ENCODE data around the gene NDUFA11. TPM values are rescaled to one million over a fixed set of nuclear protein-coding genes. Genes with fewer than 3 reads are reported as not detected.
"Not testable (repeated sequence)": the region's sequence is repeated elsewhere in the genome, so short reads cannot be mapped to it uniquely, and the experiment has no call there.

The NDUFA11 gene
- total and polyA plus RNA-seq, 7 donors = 242 to 450 (median 395) TPM

GRCh38 chr19:5851302-5851701 lies 52.3 kb downstream of the NDUFA11 start, which contains the start of gene FUT3:
Gene FUT3, minus strand, starts transcription at chr19:5851449.
- Histone ChIP-seq H3K27me3 (no peaks in the 10 kb centered on the region), H3K27ac (peak within 1 kb of the TSS in 3 of 4 donors; percentile 20 to 31 (median 21)), H3K36me3 (no peaks in the 10 kb centered on the region), H3K4me3 (no peak within 1 kb of the TSS), H3K9me3 (no peaks in the 10 kb centered on the region), H3K4me1 (peaks cover 0 to 17% (median 13%) of the 10 kb centered on the region in 4 donors)
- intact Hi-C loops (cut with DNase I) = no loop called here
- DNase-seq = no peak
- peak in 1 of 2 donors; percentile 64 for TF ChIP-seq POLR2A (IDR thresholded peaks at IDR 0.05)
- TF ChIP-seq POLR2AphosphoS5 (IDR thresholded peaks at IDR 0.05) = no peak
- 16 to 66% methylated on average over 10 of the region's 10 CpGs for WGBS, 2 donors

GRCh38 chr19:5850743-5851293 lies 52.8 kb downstream of the NDUFA11 start:
- no peaks in the 10 kb centered on the region for H3K36me3 ChIP-seq
- no peaks in the 10 kb centered on the region for H3K9me3 ChIP-seq
- H3K27ac ChIP-seq = peak overlapping the region in 3 of 4 donors; percentile 20 to 31 (median 21)
- 6 to 35% methylated on average over 5 of the region's 5 CpGs for WGBS, 2 donors
- intact Hi-C loops (cut with DNase I) = no loop called here
- H3K4me1 ChIP-seq = peaks cover 0 to 17% (median 13%) of the 10 kb centered on the region in 4 donors
- DNase-seq = peak; percentile 87
- no peaks in the 10 kb centered on the region for H3K27me3 ChIP-seq
- TF ChIP-seq EP300 (IDR thresholded peaks at IDR 0.05) (no peak), POLR2AphosphoS5 (IDR thresholded peaks at IDR 0.05) (peak; percentile 5 to 51 (median 28))
- no peak overlapping the region for H3K4me3 ChIP-seq

GRCh38 chr19:5850189-5850588 lies 53.4 kb downstream of the NDUFA11 start:
- Histone ChIP-seq H3K4me3 (no peak overlapping the region), H3K9me3 (no peaks in the 10 kb centered on the region), H3K27ac (peak overlapping the region in 1 of 4 donors; percentile 5), H3K36me3 (no peaks in the 10 kb centered on the region), H3K27me3 (no peaks in the 10 kb centered on the region), H3K4me1 (peaks cover 0 to 17% (median 13%) of the 10 kb centered on the region in 4 donors)
- TF ChIP-seq CTCF (IDR thresholded peaks at IDR 0.05) (no peak), POLR2AphosphoS5 (IDR thresholded peaks at IDR 0.05) (no peak), EP300 (IDR thresholded peaks at IDR 0.05) (no peak), POLR2A (IDR thresholded peaks at IDR 0.05) (no peak)
- WGBS, 2 donors = 19 to 70% methylated on average over 6 of the region's 6 CpGs
- intact Hi-C loops (cut with DNase I) = no loop called here
- no peak for DNase-seq

GRCh38 chr19:5848621-5849020 lies 55.0 kb downstream of the NDUFA11 start:
- H3K4me3 ChIP-seq; intact Hi-C loops (cut with DNase I); H3K36me3 ChIP-seq; DNase-seq; H3K27ac ChIP-seq; H3K9me3 ChIP-seq; H3K27me3 ChIP-seq: not testable (repeated sequence)
- H3K4me1 ChIP-seq = peaks cover 0 to 17% (median 13%) of the 10 kb centered on the region in 4 donors
- 13 to 58% methylated on average over 5 of the region's 5 CpGs for WGBS, 2 donors

- H3K36me3 ChIP-seq; H3K27ac ChIP-seq; DNase-seq; H3K27me3 ChIP-seq; intact Hi-C loops (cut with DNase I); H3K4me3 ChIP-seq; H3K9me3 ChIP-seq: not testable (repeated sequence)
- H3K4me1 ChIP-seq = peaks cover 0 to 17% (median 13%) of the 10 kb centered on the region in 4 donors
- 16 to 72% methylated on average over 10 of the region's 10 CpGs for WGBS, 2 donors
These were observed 55.7 kb downstream of the NDUFA11 start for GRCh38 chr19:5847846-5848245.

Other genes with a start within 250 kb of the NDUFA11 start
- gene MICOS13, start 223.3 kb downstream of the NDUFA11 start, total RNA-seq = 10 to 100 TPM; 39.6 to 87.8 (median 61.7) TPM
- 100 to 1,000 TPM; 110 to 160 (median 120) TPM for gene MICOS13, start 223.3 kb downstream of the NDUFA11 start, polyA plus RNA-seq
- 10 to 100 TPM; 19.9 to 37.1 (median 23.3) TPM for gene HSD11B1L, start 222.8 kb downstream of the NDUFA11 start, total RNA-seq
- 1 to 10 TPM; 4.2 to 8.4 (median 6.3) TPM for gene HSD11B1L, start 222.8 kb downstream of the NDUFA11 start, polyA plus RNA-seq
- gene RPL36, start 213.5 kb downstream of the NDUFA11 start, total RNA-seq = 1,000 to 10,000 TPM in 2 of 4 donors, 100 to 1,000 TPM in 2; 593 to 1,408 (median 902) TPM
- 1,000 to 10,000 TPM; 1,490 to 2,228 (median 1,816) TPM for gene RPL36, start 213.5 kb downstream of the NDUFA11 start, polyA plus RNA-seq
- gene LONP1, start 183.6 kb downstream of the NDUFA11 start, total RNA-seq = 10 to 100 TPM; 30.5 to 48.5 (median 36.6) TPM
- 10 to 100 TPM; 24.0 to 62.6 (median 29.1) TPM for gene LONP1, start 183.6 kb downstream of the NDUFA11 start, polyA plus RNA-seq
- gene CATSPERD, start 183.2 kb downstream of the NDUFA11 start, total RNA-seq = not detected
- gene CATSPERD, start 183.2 kb downstream of the NDUFA11 start, polyA plus RNA-seq = not detected
- gene PRR22, start 119.0 kb downstream of the NDUFA11 start, total RNA-seq = 1 to 10 TPM in 1 of 4 donors, under 1 TPM in 1, not detected in 2; 0.71 to 1.1 TPM
- gene PRR22, start 119.0 kb downstream of the NDUFA11 start, polyA plus RNA-seq = 1 to 10 TPM in 1 of 3 donors, under 1 TPM in 1, not detected in 1; 0.60 to 9.2 TPM
- gene DUS3L, start 112.6 kb downstream of the NDUFA11 start, total RNA-seq = 10 to 100 TPM; 26.7 to 37.4 (median 31.7) TPM
- 10 to 100 TPM in 2 of 3 donors, 1 to 10 TPM in 1; 8.3 to 42.0 (median 15.0) TPM for gene DUS3L, start 112.6 kb downstream of the NDUFA11 start, polyA plus RNA-seq
- gene NRTN, start 98.7 kb downstream of the NDUFA11 start, total RNA-seq = 10 to 100 TPM in 1 of 4 donors, 1 to 10 TPM in 3; 6.1 to 12.2 (median 6.6) TPM
- 1 to 10 TPM in 1 of 3 donors, not detected in 2; 1.7 TPM for gene NRTN, start 98.7 kb downstream of the NDUFA11 start, polyA plus RNA-seq
- not detected for gene FUT6, start 64.1 kb downstream of the NDUFA11 start, total RNA-seq
- 10 to 100 TPM; 14.8 to 61.1 (median 21.0) TPM for gene FUT6, start 64.1 kb downstream of the NDUFA11 start, polyA plus RNA-seq
- under 1 TPM in 1 of 4 donors, not detected in 3; 0.83 TPM for gene FUT3, start 52.3 kb downstream of the NDUFA11 start, total RNA-seq
- gene FUT3, start 52.3 kb downstream of the NDUFA11 start, polyA plus RNA-seq = 100 to 1,000 TPM in 1 of 3 donors, 10 to 100 TPM in 2; 24.6 to 168 (median 34.4) TPM
- not detected for gene FUT5, start 33.2 kb downstream of the NDUFA11 start, total RNA-seq
- gene FUT5, start 33.2 kb downstream of the NDUFA11 start, polyA plus RNA-seq = not detected
- gene VMAC, start 1.1 kb upstream of the NDUFA11 start, total RNA-seq = 10 to 100 TPM in 1 of 4 donors, 1 to 10 TPM in 3; 6.1 to 14.4 (median 8.1) TPM
- gene VMAC, start 1.1 kb upstream of the NDUFA11 start, polyA plus RNA-seq = 1 to 10 TPM; 1.6 to 6.4 (median 2.4) TPM
- gene CAPS, start 10.5 kb upstream of the NDUFA11 start, total RNA-seq = 10 to 100 TPM in 2 of 4 donors, 1 to 10 TPM in 2; 4.9 to 18.6 (median 9.7) TPM
- gene CAPS, start 10.5 kb upstream of the NDUFA11 start, polyA plus RNA-seq = 10 to 100 TPM in 1 of 3 donors, 1 to 10 TPM in 2; 3.6 to 13.7 (median 3.7) TPM
- 10 to 100 TPM; 63.1 to 86.4 (median 82.7) TPM for gene RANBP3, start 74.3 kb upstream of the NDUFA11 start, total RNA-seq
- gene RANBP3, start 74.3 kb upstream of the NDUFA11 start, polyA plus RNA-seq = 10 to 100 TPM; 27.0 to 47.5 (median 27.6) TPM
- gene RFX2, start 206.7 kb upstream of the NDUFA11 start, total RNA-seq = 10 to 100 TPM; 14.3 to 21.2 (median 17.4) TPM
- 1 to 10 TPM; 1.2 to 4.2 (median 3.6) TPM for gene RFX2, start 206.7 kb upstream of the NDUFA11 start, polyA plus RNA-seq
- not detected for gene ACSBG2, start 231.9 kb upstream of the NDUFA11 start, total RNA-seq
- under 1 TPM in 1 of 3 donors, not detected in 2; 0.06 TPM for gene ACSBG2, start 231.9 kb upstream of the NDUFA11 start, polyA plus RNA-seq

All from sigmoid colon (tissue), 7 donors.